Caco-2 (cell line): ENCODE measurements around the gene NDUFC1. TPM values are rescaled to one million over a fixed set of nuclear protein-coding genes. Genes with fewer than 3 reads are reported as not detected.
"Not testable (repeated sequence)": the region's sequence is repeated elsewhere in the genome, so short reads cannot be mapped to it uniquely, and the experiment has no call there.

Source experiments
- BruUV-seq: library from RNA; stranded (reverse); fragments of 400-500 nt; replicated peaks from 2 replicates; lab custom pipeline; 2021; lab: Mats Ljungman, UMichigan
- CTCF ChIA-PET: fragments of 300-600 bp; sonication (Branson Sonifier 250); formaldehyde crosslinking; loops from one replicate; lab custom pipeline; 2022; ENCODE audit warnings: antibody characterized with exemption; lab: Charles Lee
- POLR2A ChIA-PET: fragments of 300-600 bp; sonication (Branson Sonifier 250); formaldehyde crosslinking; loops from one replicate; lab custom pipeline; 2022; ENCODE audit warnings: antibody characterized with exemption; lab: Charles Lee
- DNase-seq, 2 experiments: peaks; one replicate each; pipeline versions ENCODE4 v3.0.0 to v3.0.0-alpha.2; 2020 to 2022
- H3K27me3 ChIP-seq: replicated peaks from 2 replicates; pipeline ENCODE4 v1.6.0; 2011; ENCODE audit warnings: low read length; ENCODE audit not compliant: control insufficient read depth, insufficient read depth
- H3K36me3 ChIP-seq: 2 replicates; pipeline ENCODE4 v1.5.1; 2011; ENCODE audit warnings: low read length; ENCODE audit not compliant: control insufficient read depth, insufficient read depth
- H3K4me1 ChIP-seq: fragments of 250-450 bp; sonication (Bioruptor Pico); 2 replicates; pipeline ENCODE4 v1.5.1; 2020; ENCODE audit warnings: mild to moderate bottlenecking
- H3K4me3 ChIP-seq: 2 replicates; pipeline ENCODE4 v1.5.1; 2011; ENCODE audit warnings: low read depth, mild to moderate bottlenecking, control low read depth, low read length
- H3K9me3 ChIP-seq: fragments of 250-450 bp; sonication (Bioruptor Pico); 2 replicates; pipeline ENCODE4 v1.5.1; 2020; ENCODE audit warnings: mild to moderate bottlenecking, moderate library complexity
- H3K27ac Mint-ChIP-seq: one replicate; pipeline ENCODE4 v1.8.0; 2022; ENCODE audit warnings: mixed read lengths; ENCODE audit not compliant: unreplicated experiment
- H3K27me3 Mint-ChIP-seq: one replicate; pipeline ENCODE4 v1.8.0; 2022; ENCODE audit warnings: mixed read lengths; ENCODE audit not compliant: insufficient read depth, unreplicated experiment
- H3K36me3 Mint-ChIP-seq: one replicate; pipeline ENCODE4 v1.8.0; 2022; ENCODE audit warnings: mild to moderate bottlenecking, mixed read lengths; ENCODE audit not compliant: insufficient read depth, unreplicated experiment
- H3K4me1 Mint-ChIP-seq: one replicate; pipeline ENCODE4 v1.8.0; 2022; ENCODE audit warnings: low read depth, mixed read lengths; ENCODE audit not compliant: unreplicated experiment
- H3K4me3 Mint-ChIP-seq: one replicate; pipeline ENCODE4 v1.8.0; 2022; ENCODE audit warnings: mild to moderate bottlenecking, moderate library complexity, mixed read lengths; ENCODE audit not compliant: unreplicated experiment
- H3K9me3 Mint-ChIP-seq: one replicate; pipeline ENCODE4 v1.8.0; 2022; ENCODE audit warnings: mixed read lengths; ENCODE audit not compliant: unreplicated experiment
- intact Hi-C: fragments of 100-400 bp; cut with micrococcal nuclease; formaldehyde crosslinking; loops from one replicate; pipeline ENCODE4 v1.10.0; 2022; ENCODE audit not compliant: unreplicated experiment
- total RNA-seq: library from RNA; stranded (reverse); gene quantifications from 2 replicates; pipeline ENCODE4 v1.2.3, GENCODE V29; 2022
- TF ChIP-seq, protein P1 (sequence below), 2 experiments: fragments of 200-600 bp in 1 of 2; IDR thresholded peaks; 1 replicate in 1 of 2; 2 replicates in 1 of 2; pipeline versions ENCODE4 v1.5.1 to v1.8.0; 2011 to 2022; ENCODE audit warnings: antibody characterized with exemption in 1 of 2, control low read depth in 1 of 2, inconsistent platforms in 1 of 2, low read depth in 1 of 2, low read length in 1 of 2, mild to moderate bottlenecking in 1 of 2, moderate library complexity in 1 of 2; ENCODE audit not compliant: insufficient read depth in 1 of 2, severe bottlenecking in 1 of 2, unreplicated experiment in 1 of 2

The NDUFC1 gene
- total RNA-seq, 1 experiment from 2014 or later: 69.4 TPM

DNA sequence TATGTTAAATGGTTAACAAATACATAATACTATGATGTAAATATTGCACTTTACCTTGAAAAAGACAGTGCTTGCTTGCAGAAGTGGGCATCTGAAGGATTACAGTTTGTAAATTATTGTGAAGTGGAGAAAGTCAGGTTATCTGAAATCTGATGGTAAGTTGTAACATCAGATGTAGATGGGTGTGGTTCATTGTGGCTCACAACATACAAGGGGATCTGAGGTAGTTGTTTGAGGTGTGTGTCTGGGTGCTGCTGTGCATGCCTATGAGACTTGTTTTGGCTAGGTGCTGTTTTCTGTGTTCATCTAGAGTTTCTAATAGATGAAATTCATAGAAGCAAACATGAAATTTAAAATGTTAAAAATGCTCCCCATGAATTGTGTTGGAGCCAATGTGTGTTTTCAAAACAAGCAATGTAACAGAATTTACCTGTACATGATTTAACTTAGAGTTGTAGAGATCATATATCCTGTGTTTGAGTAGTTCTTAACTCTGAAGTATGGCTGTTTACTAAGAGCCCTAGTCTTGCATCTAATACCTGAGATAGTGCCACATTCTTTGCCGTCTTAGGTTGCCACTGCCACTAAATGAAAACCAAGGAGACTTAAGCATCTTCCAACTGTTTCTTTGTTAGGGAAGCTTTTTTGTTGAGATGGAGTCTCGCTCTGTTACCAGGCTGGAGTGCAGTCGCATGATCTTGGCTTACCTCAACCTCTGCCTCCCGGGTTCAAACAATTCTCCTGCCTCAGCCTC, 11.9 kb upstream of the NDUFC1 start:
- H3K9me3 ChIP-seq: no peaks in the 10 kb centered on the region
- Mint-ChIP-seq H3K36me3 (peaks cover 10% of the 10 kb centered on the region), H3K27ac (no peak overlapping the region), H3K4me1 (peaks cover 14% of the 10 kb centered on the region), H3K27me3 (no peaks in the 10 kb centered on the region), H3K9me3 (peaks cover 11% of the 10 kb centered on the region), H3K4me3 (no peak overlapping the region)
- H3K36me3 ChIP-seq: no peaks in the 10 kb centered on the region
- no peaks in the 10 kb centered on the region for H3K27me3 ChIP-seq
- H3K4me3 ChIP-seq: no peak overlapping the region
- no TSS peak for BruUV-seq
- intact Hi-C loops: no loop called here
- TF ChIP-seq, protein P1, sequence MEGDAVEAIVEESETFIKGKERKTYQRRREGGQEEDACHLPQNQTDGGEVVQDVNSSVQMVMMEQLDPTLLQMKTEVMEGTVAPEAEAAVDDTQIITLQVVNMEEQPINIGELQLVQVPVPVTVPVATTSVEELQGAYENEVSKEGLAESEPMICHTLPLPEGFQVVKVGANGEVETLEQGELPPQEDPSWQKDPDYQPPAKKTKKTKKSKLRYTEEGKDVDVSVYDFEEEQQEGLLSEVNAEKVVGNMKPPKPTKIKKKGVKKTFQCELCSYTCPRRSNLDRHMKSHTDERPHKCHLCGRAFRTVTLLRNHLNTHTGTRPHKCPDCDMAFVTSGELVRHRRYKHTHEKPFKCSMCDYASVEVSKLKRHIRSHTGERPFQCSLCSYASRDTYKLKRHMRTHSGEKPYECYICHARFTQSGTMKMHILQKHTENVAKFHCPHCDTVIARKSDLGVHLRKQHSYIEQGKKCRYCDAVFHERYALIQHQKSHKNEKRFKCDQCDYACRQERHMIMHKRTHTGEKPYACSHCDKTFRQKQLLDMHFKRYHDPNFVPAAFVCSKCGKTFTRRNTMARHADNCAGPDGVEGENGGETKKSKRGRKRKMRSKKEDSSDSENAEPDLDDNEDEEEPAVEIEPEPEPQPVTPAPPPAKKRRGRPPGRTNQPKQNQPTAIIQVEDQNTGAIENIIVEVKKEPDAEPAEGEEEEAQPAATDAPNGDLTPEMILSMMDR (IDR thresholded peaks at IDR 0.05; ENCODE audit: insufficient read depth in 1 of 2, low read depth in 1 of 2, low read length in 1 of 2, severe bottlenecking in 1 of 2, unreplicated experiment in 1 of 2): no peak
- H3K4me1 ChIP-seq: peaks cover 5% of the 10 kb centered on the region; the same call in 1 of the 2 replicates
- ChIA-PET CTCF (no interaction called here), POLR2A (no interaction called here)
- DNase-seq: no peak

DNA sequence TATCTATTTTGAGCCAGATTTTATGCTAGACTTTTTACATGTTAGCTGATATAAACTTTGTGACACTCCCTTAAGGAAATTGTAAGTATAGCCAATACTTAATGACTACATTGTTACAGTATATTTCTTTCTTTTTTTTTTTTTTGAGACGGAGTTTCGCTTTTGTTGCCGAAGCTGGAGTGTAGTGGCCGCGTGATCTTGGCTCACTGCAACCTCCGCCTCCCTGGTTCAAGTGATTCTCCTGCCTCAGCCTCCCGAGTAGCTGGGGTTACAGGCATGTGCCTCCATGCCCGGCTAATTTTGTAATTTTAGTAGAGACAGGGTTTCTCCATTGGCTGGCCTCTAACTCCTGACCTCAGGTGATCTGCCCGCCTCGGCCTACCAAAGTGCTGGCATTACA, 11.1 kb upstream of the NDUFC1 start:
- H3K9me3 ChIP-seq, H3K4me3 ChIP-seq, H3K27me3 Mint-ChIP-seq, POLR2A ChIA-PET, CTCF ChIA-PET, H3K27ac Mint-ChIP-seq, H3K36me3 Mint-ChIP-seq, BruUV-seq, H3K4me1 ChIP-seq, H3K36me3 ChIP-seq, DNase-seq, intact Hi-C loops, H3K27me3 ChIP-seq, H3K4me3 Mint-ChIP-seq: not testable (repeated sequence)
- peaks cover 14% of the 10 kb centered on the region for H3K4me1 Mint-ChIP-seq
- H3K9me3 Mint-ChIP-seq: peaks cover 11% of the 10 kb centered on the region

DNA sequence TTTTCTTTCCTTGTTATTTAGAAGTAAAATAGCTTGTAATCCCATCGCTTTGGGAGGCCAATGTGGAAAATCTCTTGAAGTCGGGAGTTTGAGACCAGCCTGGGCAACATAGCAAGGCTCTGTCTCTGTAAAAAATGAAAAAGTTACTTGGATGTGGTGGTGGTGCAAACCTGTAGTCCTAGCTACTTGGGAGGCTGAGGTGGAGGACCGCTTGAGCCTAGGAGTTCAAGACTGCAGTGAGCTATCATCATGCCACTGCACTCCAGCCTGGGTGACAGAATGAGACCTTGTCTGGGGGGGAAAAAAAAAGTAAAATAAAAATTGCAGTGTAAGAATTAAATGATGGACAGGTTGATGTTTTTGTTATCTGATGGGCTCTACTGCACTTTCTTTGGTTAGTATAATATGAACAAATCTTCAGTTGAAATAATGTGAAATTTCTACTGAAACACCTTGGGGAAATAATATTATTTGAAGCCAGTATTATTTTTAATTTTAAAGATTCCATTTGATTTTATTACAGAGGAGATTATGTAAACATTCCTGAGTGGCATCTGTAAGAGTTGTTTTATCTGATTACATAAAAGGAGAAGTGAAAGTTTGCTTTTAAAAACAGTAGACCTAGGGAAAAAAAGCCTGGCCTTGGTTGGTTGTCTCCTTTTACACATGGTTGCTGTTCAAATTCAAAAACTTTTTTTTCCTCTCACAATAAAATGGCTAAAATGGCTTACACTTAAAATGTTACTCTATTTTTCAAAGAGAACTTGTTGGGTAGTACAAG, 10.5 kb upstream of the NDUFC1 start:
- no peak overlapping the region for H3K4me3 ChIP-seq
- peaks cover 5% of the 10 kb centered on the region; the same call in 1 of the 2 replicates for H3K4me1 ChIP-seq
- BruUV-seq: no TSS peak
- intact Hi-C loops: no loop called here
- no peaks in the 10 kb centered on the region for H3K9me3 ChIP-seq
- no peaks in the 10 kb centered on the region for H3K27me3 ChIP-seq
- Mint-ChIP-seq H3K9me3 (peaks cover 11% of the 10 kb centered on the region), H3K4me3 (no peak overlapping the region), H3K36me3 (peaks cover 10% of the 10 kb centered on the region), H3K27me3 (no peaks in the 10 kb centered on the region), H3K4me1 (peaks cover 14% of the 10 kb centered on the region), H3K27ac (no peak overlapping the region)
- DNase-seq: no peak
- TF ChIP-seq, protein P1 (IDR thresholded peaks at IDR 0.05; ENCODE audit: insufficient read depth in 1 of 2, low read depth in 1 of 2, low read length in 1 of 2, severe bottlenecking in 1 of 2, unreplicated experiment in 1 of 2): no peak
- no peaks in the 10 kb centered on the region for H3K36me3 ChIP-seq
- ChIA-PET CTCF (no interaction called here), POLR2A (no interaction called here)
